Natural killer cell (primary cell): ENCODE results near the gene FRMD3. TPM values are rescaled to one million over a fixed set of nuclear protein-coding genes. Genes with fewer than 3 reads are reported as not detected.

Experiments used
- ATAC-seq, 3 donors: fragments of 150-1000 bp in 2 of 3; fragments of 200-7000 bp in 1 of 3; cut with Tn5 transposase; 1 replicate in 1 of 3; 2 replicates in 2 of 3; pipeline ENCODE4 v1.10.0; 2021; ENCODE audit warnings: mild to moderate bottlenecking in 2 of 3, moderate library complexity in 2 of 3
- DNase-seq, 2 donors: peaks; one replicate each; pipeline versions ENCODE4 v3.0.0 to v3.0.0-alpha.2; 2013 to 2021; ENCODE audit warnings: mixed read lengths in 1 of 2
- H3K27ac ChIP-seq: one replicate; pipeline ENCODE4 v1.5.1; 2013; ENCODE audit warnings: mild to moderate bottlenecking, low read length
- H3K27me3 ChIP-seq: one replicate; pipeline ENCODE4 v1.6.1; 2013; ENCODE audit warnings: low read length; ENCODE audit not compliant: control insufficient read depth, insufficient read depth
- H3K36me3 ChIP-seq: one replicate; pipeline ENCODE4 v1.6.1; 2013; ENCODE audit warnings: low read length; ENCODE audit not compliant: control insufficient read depth, insufficient read depth
- H3K4me1 ChIP-seq: one replicate; pipeline ENCODE4 v1.6.1; 2013; ENCODE audit warnings: low read length; ENCODE audit not compliant: control insufficient read depth, insufficient read depth
- H3K4me3 ChIP-seq: one replicate; pipeline ENCODE4 v1.5.1; 2013; ENCODE audit warnings: low read length
- H3K9me3 ChIP-seq: one replicate; pipeline ENCODE4 v1.6.1; 2013; ENCODE audit warnings: low read length; ENCODE audit not compliant: control insufficient read depth, insufficient read depth
- H3K27ac Mint-ChIP-seq, 2 donors: one replicate each; pipeline ENCODE4 v1.8.0; 2022; ENCODE audit warnings: mild to moderate bottlenecking in 2 of 2, mixed read lengths in 2 of 2, moderate library complexity in 1 of 2
- H3K27me3 Mint-ChIP-seq, 2 donors: one replicate each; pipeline ENCODE4 v1.8.0; 2022; ENCODE audit warnings: low read depth in 2 of 2, mixed read lengths in 2 of 2
- H3K36me3 Mint-ChIP-seq: one replicate; pipeline ENCODE4 v1.8.0; 2022; ENCODE audit warnings: mixed read lengths
- H3K4me1 Mint-ChIP-seq, 2 donors: one replicate each; pipeline ENCODE4 v1.8.0; 2022; ENCODE audit warnings: mixed read lengths in 2 of 2
- H3K4me3 Mint-ChIP-seq: one replicate; pipeline ENCODE4 v1.8.0; 2022; ENCODE audit warnings: mild to moderate bottlenecking, moderate library complexity, mixed read lengths
- H3K9me3 Mint-ChIP-seq, 2 donors: one replicate each; pipeline ENCODE4 v1.8.0; 2022; ENCODE audit warnings: mixed read lengths in 2 of 2
- WGBS: methylation state at CpG from one replicate; pipeline ENCODE4 v1.1.7; 2013; ENCODE audit warnings: missing lambda C conversion rate; ENCODE audit not compliant: insufficient coverage; 5-methylcytosine and 5-hydroxymethylcytosine counted together
- intact Hi-C: fragments of 100-400 bp; cut with micrococcal nuclease; formaldehyde crosslinking; loops from one replicate; pipeline ENCODE4 v1.14.2; 2022
- total RNA-seq, 4 donors: library from RNA; stranded (reverse); fragments of 120-200 nt in 1 of 4; gene quantifications; one replicate each; pipeline versions ENCODE4 v1.2.3 to v1.2.4, GENCODE V29; 2013 to 2022
- TF ChIP-seq, protein P1 (sequence below): fragments of 200-600 bp; IDR thresholded peaks from one replicate; pipeline ENCODE4 v1.8.0; 2022; ENCODE audit warnings: antibody characterized with exemption

Gene FRMD3
- total RNA-seq, 3 donors from 2014 or later (not counting 1 experiment from before 2014, with no cell fraction given) = 1.2 to 2.4 (median 2.1) TPM

DNA sequence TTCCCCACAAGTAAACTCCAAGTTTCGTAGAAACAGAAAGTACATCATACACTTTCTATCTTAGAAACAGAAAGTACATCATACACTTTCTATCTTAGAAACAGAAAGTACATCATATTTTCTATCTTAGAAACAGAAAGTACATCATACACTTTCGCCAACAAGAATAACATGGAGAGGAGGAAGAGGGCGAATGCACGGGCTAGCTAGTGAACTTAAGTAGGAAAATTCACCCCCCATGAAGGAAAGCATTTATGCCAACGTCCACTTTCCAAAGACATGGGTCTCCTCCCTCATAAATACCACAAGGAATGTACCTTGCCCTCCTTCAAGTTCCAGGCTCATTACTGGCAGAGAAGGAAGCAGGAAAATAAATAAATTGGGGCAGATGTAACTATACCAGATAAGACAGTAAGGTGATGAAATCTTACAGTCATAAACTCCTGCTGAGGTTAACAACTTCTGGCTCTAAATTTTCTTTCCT lies 64.7 kb downstream of the FRMD3 start:
- Mint-ChIP-seq H3K4me3 (peak overlapping the region; percentile 92), H3K27me3 (peaks cover 6 to 7% of the 10 kb centered on the region in 2 donors), H3K9me3 (no peaks in the 10 kb centered on the region), H3K36me3 (no peaks in the 10 kb centered on the region), H3K27ac (peak overlapping the region; percentile 90 to 93), H3K4me1 (peaks cover 14 to 16% of the 10 kb centered on the region in 2 donors)
- DNase-seq (no peak), ATAC-seq (peak; percentile 79 to 91 (median 88))
- H3K9me3 ChIP-seq = no peaks in the 10 kb centered on the region
- TF ChIP-seq, protein P1, sequence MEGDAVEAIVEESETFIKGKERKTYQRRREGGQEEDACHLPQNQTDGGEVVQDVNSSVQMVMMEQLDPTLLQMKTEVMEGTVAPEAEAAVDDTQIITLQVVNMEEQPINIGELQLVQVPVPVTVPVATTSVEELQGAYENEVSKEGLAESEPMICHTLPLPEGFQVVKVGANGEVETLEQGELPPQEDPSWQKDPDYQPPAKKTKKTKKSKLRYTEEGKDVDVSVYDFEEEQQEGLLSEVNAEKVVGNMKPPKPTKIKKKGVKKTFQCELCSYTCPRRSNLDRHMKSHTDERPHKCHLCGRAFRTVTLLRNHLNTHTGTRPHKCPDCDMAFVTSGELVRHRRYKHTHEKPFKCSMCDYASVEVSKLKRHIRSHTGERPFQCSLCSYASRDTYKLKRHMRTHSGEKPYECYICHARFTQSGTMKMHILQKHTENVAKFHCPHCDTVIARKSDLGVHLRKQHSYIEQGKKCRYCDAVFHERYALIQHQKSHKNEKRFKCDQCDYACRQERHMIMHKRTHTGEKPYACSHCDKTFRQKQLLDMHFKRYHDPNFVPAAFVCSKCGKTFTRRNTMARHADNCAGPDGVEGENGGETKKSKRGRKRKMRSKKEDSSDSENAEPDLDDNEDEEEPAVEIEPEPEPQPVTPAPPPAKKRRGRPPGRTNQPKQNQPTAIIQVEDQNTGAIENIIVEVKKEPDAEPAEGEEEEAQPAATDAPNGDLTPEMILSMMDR = no peak
- WGBS = 0% methylated on average over 1 of the region's 5 CpGs
- H3K4me1 ChIP-seq = peaks cover 8% of the 10 kb centered on the region
- no peaks in the 10 kb centered on the region for H3K36me3 ChIP-seq
- H3K27ac ChIP-seq = peak overlapping the region; percentile 79
- H3K4me3 ChIP-seq = peak overlapping the region; percentile 22
- intact Hi-C loops = no loop called here
- H3K27me3 ChIP-seq = no peaks in the 10 kb centered on the region

DNA sequence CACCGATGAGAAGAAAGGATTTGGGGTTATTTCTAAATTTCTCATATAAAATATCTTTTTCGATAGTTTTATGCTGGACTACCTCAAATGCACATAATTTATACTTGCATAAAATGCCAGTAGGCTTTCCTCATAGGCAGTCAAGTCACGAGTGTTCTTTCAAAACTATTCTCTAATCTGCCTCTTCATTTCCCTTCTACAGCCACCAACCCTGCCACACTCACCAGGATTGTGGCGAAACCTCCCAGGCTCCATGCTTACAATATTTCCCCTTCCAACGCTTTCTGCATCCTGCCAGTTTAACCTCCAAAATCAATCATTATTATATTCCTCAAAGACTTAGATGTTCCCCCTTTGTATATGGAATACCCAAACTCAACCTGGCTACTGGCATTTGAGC lies 65.4 kb downstream of the FRMD3 start:
- H3K9me3 Mint-ChIP-seq = no peaks in the 10 kb centered on the region
- intact Hi-C loops = no loop called here

DNA sequence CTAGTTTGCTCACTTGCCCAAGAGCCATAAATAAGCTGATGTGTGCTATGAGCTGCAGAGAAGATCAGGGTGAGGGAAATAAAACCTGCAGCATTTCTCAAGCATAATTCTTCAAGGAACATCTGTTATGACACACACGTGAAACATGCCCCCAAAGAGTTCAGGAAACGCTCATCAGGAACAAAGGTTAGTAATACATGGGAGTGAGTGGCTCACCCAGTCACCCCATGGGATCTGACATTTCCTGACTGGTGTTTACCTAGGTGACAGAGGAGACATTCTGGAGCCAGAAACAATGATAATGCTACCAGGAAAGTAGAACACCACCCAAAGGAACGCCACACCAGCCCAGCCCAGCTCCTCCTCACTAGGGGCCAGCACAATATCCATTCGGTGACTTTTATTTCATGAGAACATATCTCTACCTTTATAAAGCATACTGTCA lies 66.0 kb downstream of the FRMD3 start:
- Mint-ChIP-seq H3K27ac (peak overlapping the region; percentile 90 to 93), H3K9me3 (no peaks in the 10 kb centered on the region), H3K36me3 (no peaks in the 10 kb centered on the region), H3K27me3 (peaks cover 0 to 4% of the 10 kb centered on the region in 2 donors), H3K4me3 (peak overlapping the region; percentile 4), H3K4me1 (peaks cover 14 to 16% of the 10 kb centered on the region in 2 donors)
- WGBS = 70% methylated on average over 4 of the region's 4 CpGs
- no peaks in the 10 kb centered on the region for H3K27me3 ChIP-seq
- intact Hi-C loops = no loop called here
- TF ChIP-seq, protein P1 = no peak
- no peaks in the 10 kb centered on the region for H3K9me3 ChIP-seq
- H3K36me3 ChIP-seq = no peaks in the 10 kb centered on the region
- no peak for DNase-seq
- H3K27ac ChIP-seq = no peak overlapping the region
- H3K4me3 ChIP-seq = no peak overlapping the region
- no peak for ATAC-seq
- H3K4me1 ChIP-seq = peaks cover 8% of the 10 kb centered on the region

More for the DNA sequence above, 65.4 kb downstream of the FRMD3 start:
- Mint-ChIP-seq H3K27me3 (peaks cover 2 to 4% of the 10 kb centered on the region in 2 donors), H3K4me1 (peaks cover 14 to 16% of the 10 kb centered on the region in 2 donors), H3K36me3 (no peaks in the 10 kb centered on the region), H3K27ac (peak overlapping the region; percentile 90 to 93), H3K4me3 (peak overlapping the region; percentile 92)
- Histone ChIP-seq H3K27me3 (no peaks in the 10 kb centered on the region), H3K9me3 (no peaks in the 10 kb centered on the region), H3K4me1 (peaks cover 8% of the 10 kb centered on the region), H3K4me3 (no peak overlapping the region), H3K36me3 (no peaks in the 10 kb centered on the region), H3K27ac (peak overlapping the region; percentile 79)
- DNase-seq = no peak
- no peak for ATAC-seq
- WGBS = 57% methylated on average over 5 of the region's 5 CpGs
- TF ChIP-seq, protein P1 = no peak

DNA sequence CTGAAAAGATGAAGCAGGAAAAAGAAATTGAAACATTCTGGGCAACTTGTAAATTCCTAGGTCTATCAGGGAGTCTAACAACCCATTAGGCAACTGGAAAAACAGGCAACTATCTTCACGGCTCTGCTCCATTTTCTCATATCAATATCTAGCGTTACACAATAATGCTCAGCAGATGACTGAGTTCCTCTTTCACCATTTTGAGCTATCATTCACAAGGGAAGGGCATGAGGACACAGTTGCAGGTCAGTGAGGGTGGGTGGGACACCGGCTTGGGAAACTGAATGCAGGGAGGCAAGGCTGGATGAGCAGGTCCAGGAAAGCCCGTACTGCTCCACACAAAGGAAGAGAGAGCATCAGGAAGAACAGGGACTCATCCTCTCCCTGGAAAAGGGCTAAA lies 67.0 kb downstream of the FRMD3 start:
- Mint-ChIP-seq H3K4me3 (no peak overlapping the region), H3K27ac (peak overlapping the region in 1 of 2 donors; percentile 25), H3K4me1 (peaks cover 14 to 16% of the 10 kb centered on the region in 2 donors), H3K36me3 (no peaks in the 10 kb centered on the region), H3K27me3 (peaks cover 0 to 4% of the 10 kb centered on the region in 2 donors), H3K9me3 (no peaks in the 10 kb centered on the region)
- Histone ChIP-seq H3K4me1 (peaks cover 8% of the 10 kb centered on the region), H3K27me3 (no peaks in the 10 kb centered on the region), H3K9me3 (no peaks in the 10 kb centered on the region), H3K27ac (no peak overlapping the region), H3K36me3 (no peaks in the 10 kb centered on the region), H3K4me3 (no peak overlapping the region)
- no peak for ATAC-seq
- DNase-seq = no peak
- WGBS = 82% methylated on average over 4 of the region's 4 CpGs
- TF ChIP-seq, protein P1 = no peak
- intact Hi-C loops = no loop called here
